IMR-90 (cell line): Measurements from ENCODE around the gene SSBP2. TPM values are rescaled to one million over a fixed set of nuclear protein-coding genes. Genes with fewer than 3 reads are reported as not detected.

Experiments
- ATAC-seq: fragments of 200-7000 bp; cut with Tn5 transposase; 2 replicates; pipeline ENCODE4 v1.9.1; 2020; ENCODE audit warnings: low read depth, mild to moderate bottlenecking, moderate library complexity
- BruUV-seq: library from RNA; stranded (reverse); fragments of 400-500 nt; replicated peaks from 2 replicates; lab custom pipeline; 2021; lab: Mats Ljungman, UMichigan
- CTCF ChIA-PET: fragments of 300-600 bp; formaldehyde crosslinking; extraction: SDS; loops from one replicate; lab custom pipeline; 2021; ENCODE audit warnings: antibody characterized with exemption; lab: Yijun Ruan, JAX
- POLR2A ChIA-PET: fragments of 300-600 bp; sonication (Branson Sonifier 250); formaldehyde crosslinking; loops from one replicate; lab custom pipeline; 2022; ENCODE audit warnings: antibody characterized with exemption; ENCODE audit not compliant: unreplicated experiment; lab: Charles Lee
- DNase-seq: peaks from one replicate; pipeline ENCODE4 v3.0.0; 2013
- H2AFZ ChIP-seq: replicated peaks from 2 replicates; pipeline ENCODE3; 2013; ENCODE audit warnings: low read length, mild to moderate bottlenecking; ENCODE audit not compliant: poor library complexity
- H2AK5ac ChIP-seq: 2 replicates; pipeline ENCODE4 v1.6.1; 2013; ENCODE audit warnings: low read depth, low read length, inconsistent platforms
- H2AK9ac ChIP-seq: replicated peaks from 2 replicates; pipeline ENCODE3; 2013; ENCODE audit warnings: mild to moderate bottlenecking, low read depth, low read length, moderate library complexity; ENCODE audit not compliant: poor library complexity
- H2BK120ac ChIP-seq: 2 replicates; pipeline ENCODE4 v1.6.1; 2013; ENCODE audit warnings: low read depth, low read length, inconsistent platforms
- H2BK15ac ChIP-seq: 3 replicates; pipeline ENCODE4 v1.6.1; 2013; ENCODE audit warnings: low read depth, low read length, inconsistent platforms
- H2BK20ac ChIP-seq: 2 replicates; pipeline ENCODE4 v1.6.1; 2013; ENCODE audit warnings: low read depth, mild to moderate bottlenecking, inconsistent platforms, low read length, moderate library complexity
- H2BK5ac ChIP-seq: 2 replicates; pipeline ENCODE4 v1.6.1; 2013; ENCODE audit warnings: mild to moderate bottlenecking, low read depth, low read length, inconsistent platforms; ENCODE audit not compliant: poor library complexity, severe bottlenecking
- H3K14ac ChIP-seq: replicated peaks from 2 replicates; pipeline ENCODE4 v1.6.1; 2013; ENCODE audit warnings: low read depth, low read length, inconsistent platforms
- H3K18ac ChIP-seq: 2 replicates; pipeline ENCODE4 v1.6.1; 2013; ENCODE audit warnings: low read depth, low read length, control low read depth
- H3K23ac ChIP-seq: 2 replicates; pipeline ENCODE4 v1.6.1; 2013; ENCODE audit warnings: low read depth, low read length, inconsistent platforms
- H3K27ac ChIP-seq: 2 replicates; pipeline ENCODE4 v1.5.1; 2013; ENCODE audit warnings: mild to moderate bottlenecking, control low read depth, low read length; ENCODE audit not compliant: insufficient read depth
- H3K27me3 ChIP-seq: 2 replicates; pipeline ENCODE4 v1.6.1; 2013; ENCODE audit warnings: low read length; ENCODE audit not compliant: control insufficient read depth, insufficient read depth
- H3K36me3 ChIP-seq: 2 replicates; pipeline ENCODE4 v1.6.1; 2013; ENCODE audit warnings: low read length, mixed read lengths; ENCODE audit not compliant: control insufficient read depth, insufficient read depth
- H3K4ac ChIP-seq: 2 replicates; pipeline ENCODE4 v1.6.1; 2013; ENCODE audit warnings: low read depth, low read length, inconsistent platforms
- H3K4me1 ChIP-seq: 2 replicates; pipeline ENCODE4 v1.6.1; 2013; ENCODE audit warnings: low read length, mixed read lengths; ENCODE audit not compliant: control insufficient read depth, insufficient read depth
- H3K4me2 ChIP-seq: 2 replicates; pipeline ENCODE4 v1.6.1; 2013; ENCODE audit warnings: low read depth, mild to moderate bottlenecking, control low read depth, low read length, moderate library complexity
- H3K4me3 ChIP-seq: 2 replicates; pipeline ENCODE4 v1.5.1; 2013; ENCODE audit warnings: low read depth, mild to moderate bottlenecking, control low read depth, low read length, moderate library complexity; ENCODE audit not compliant: insufficient read depth
- H3K56ac ChIP-seq: 2 replicates; pipeline ENCODE4 v1.6.1; 2013; ENCODE audit warnings: low read length, inconsistent platforms; ENCODE audit not compliant: insufficient read depth; ENCODE audit errors: extremely low read depth
- H3K79me1 ChIP-seq, 2 experiments: 2 replicates each; pipeline ENCODE4 v1.6.1; 2013; ENCODE audit warnings: low read length in 2 of 2, inconsistent platforms in 1 of 2, low read depth in 1 of 2
- H3K9ac ChIP-seq: 2 replicates; pipeline ENCODE4 v1.6.1; 2013; ENCODE audit warnings: low read depth, low read length, control low read depth
- H3K9me1 ChIP-seq: 2 replicates; pipeline ENCODE4 v1.6.1; 2013; ENCODE audit warnings: low read length, inconsistent platforms; ENCODE audit not compliant: insufficient read depth
- H3K9me3 ChIP-seq: 2 replicates; pipeline ENCODE4 v1.6.1; 2013; ENCODE audit warnings: low read length; ENCODE audit not compliant: control insufficient read depth, insufficient read depth
- H4K20me1 ChIP-seq: 2 replicates; pipeline ENCODE4 v1.6.1; 2013; ENCODE audit warnings: low read length, inconsistent platforms; ENCODE audit not compliant: insufficient read depth
- H4K5ac ChIP-seq: 2 replicates; pipeline ENCODE4 v1.6.1; 2013; ENCODE audit warnings: mild to moderate bottlenecking, low read depth, low read length, control low read depth
- H4K8ac ChIP-seq, 2 experiments: 2 replicates each; pipeline ENCODE4 v1.6.1; 2013; ENCODE audit warnings: low read depth in 2 of 2, low read length in 2 of 2, control low read depth in 1 of 2, inconsistent platforms in 1 of 2
- H4K91ac ChIP-seq: 2 replicates; pipeline ENCODE4 v1.6.1; 2013; ENCODE audit warnings: low read depth, low read length, inconsistent platforms; ENCODE audit not compliant: insufficient read depth
- BHLHE40 ChIP-seq: fragments of 150-350 bp; IDR thresholded peaks from 2 replicates; pipeline ENCODE4 v1.6.1; 2016; ENCODE audit warnings: mild to moderate bottlenecking, low read depth, low read length
- FOS ChIP-seq: fragments of 150-350 bp; IDR thresholded peaks from 2 replicates; pipeline ENCODE4 v1.6.1; 2016; ENCODE audit warnings: low read depth, low read length
- MAFK ChIP-seq: IDR thresholded peaks from 2 replicates; pipeline ENCODE4 v1.6.1; 2012; ENCODE audit warnings: low read depth, low read length, improper control_type of control experiment
- MXI1 ChIP-seq: IDR thresholded peaks from 2 replicates; pipeline ENCODE4 v1.6.1; 2012; ENCODE audit warnings: low read depth, mild to moderate bottlenecking, low read length, moderate library complexity, borderline replicate concordance
- POLR2A ChIP-seq: IDR thresholded peaks from 2 replicates; pipeline ENCODE4 v1.6.1; 2012; ENCODE audit warnings: mild to moderate bottlenecking, low read depth, low read length
- RAD21 ChIP-seq: IDR thresholded peaks from 2 replicates; pipeline ENCODE4 v1.6.1; 2012; ENCODE audit warnings: low read length, improper control_type of control experiment
- RFX5 ChIP-seq: IDR thresholded peaks from 2 replicates; pipeline ENCODE4 v1.8.0; 2012; ENCODE audit warnings: low read depth, mild to moderate bottlenecking, low read length, moderate library complexity
- whole genome bisulfite sequencing, 2 experiments: methylation state at CpG; one replicate each; pipeline versions ENCODE4 v1.1.5 to v1.1.7; 2013; ENCODE audit warnings: missing lambda C conversion rate in 2 of 2; ENCODE audit not compliant: insufficient read length in 1 of 2; ENCODE audit errors: extremely low coverage in 2 of 2; 5-methylcytosine and 5-hydroxymethylcytosine counted together
- dilution Hi-C: fragments of 300-500 bp; cut with HindIII; formaldehyde crosslinking; loops from one replicate; pipeline ENCODE4 v1.14.3; 2018; ENCODE audit warnings: low sequenced_read_pairs; ENCODE audit not compliant: unreplicated experiment
- in situ Hi-C: fragments of 300-500 bp; cut with MboI; formaldehyde crosslinking; loops from 3 replicates; pipeline ENCODE4 v1.14.3; 2019; ENCODE audit warnings: low sequenced_read_pairs, inconsistent platforms, mixed read lengths
- intact Hi-C: fragments of 100-400 bp; cut with micrococcal nuclease; formaldehyde crosslinking; loops from 2 replicates; pipeline ENCODE4 v1.10.0; 2022
- polyA plus RNA-seq, 3 experiments: library from polyadenylated mRNA; depleted of rRNA; stranded (reverse); fragments of >200 nt; gene quantifications; 2 replicates each; pipeline ENCODE4 v1.2.3, GENCODE V29; 2012; ENCODE audit warnings: low replicate concordance in 1 of 3
- total RNA-seq: library from RNA; depleted of rRNA; stranded (reverse); fragments of >200 nt; gene quantifications from 2 replicates; pipeline ENCODE4 v1.2.3, GENCODE V29; 2012
- TF ChIP-seq, protein P1 (sequence below): fragments of 150-350 bp; IDR thresholded peaks from 2 replicates; pipeline ENCODE4 v1.6.1; 2017; ENCODE audit warnings: mild to moderate bottlenecking, antibody characterized with exemption, low read length, low read depth

SSBP2 gene
- total and polyA plus RNA-seq, 2 of the 4 experiments (the other 2 are of a cell fraction): 38.4 to 42.7 TPM

DNA sequence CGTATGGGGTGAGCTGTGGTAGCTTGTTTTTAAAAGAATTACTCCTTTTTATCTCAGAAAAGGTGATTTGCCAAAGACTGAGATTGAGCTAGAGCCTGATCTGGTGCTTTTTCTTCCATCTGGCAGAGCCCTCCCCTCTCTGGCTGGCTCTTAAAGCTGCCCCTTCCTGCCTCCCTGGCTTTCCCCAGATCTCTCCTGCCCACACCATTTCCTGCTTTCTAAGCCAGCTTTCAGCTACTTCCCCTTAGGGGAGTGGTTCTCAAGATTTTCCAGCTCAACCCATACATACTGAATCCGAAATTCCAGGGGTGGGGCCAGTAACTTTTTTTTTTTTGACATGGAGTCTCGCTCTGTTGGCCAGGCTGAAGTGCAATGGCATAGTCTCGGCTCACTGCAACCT lies 352.2 kb downstream of the SSBP2 start:
- Histone ChIP-seq H2BK20ac (no peak overlapping the region), H3K36me3 (no peaks in the 10 kb centered on the region), H3K4ac (no peak overlapping the region), H4K5ac (no peak overlapping the region), H2AK5ac (no peak overlapping the region), H3K4me2 (no peak overlapping the region), H3K4me3 (no peak overlapping the region), H2BK15ac (no peak overlapping the region), H3K27ac (no peak overlapping the region), H3K23ac (no peak overlapping the region), H4K8ac (no peak overlapping the region), H3K14ac (no peak overlapping the region), H3K79me1 (no peaks in the 10 kb centered on the region), H3K56ac (no peak overlapping the region), H3K4me1 (no peaks in the 10 kb centered on the region), H2BK5ac (no peak overlapping the region), H3K9ac (no peak overlapping the region), H3K27me3 (no peaks in the 10 kb centered on the region; the same call in 1 of the 2 replicates), H2AK9ac (no peak overlapping the region), H2AFZ (no peak overlapping the region), H3K9me1 (no peaks in the 10 kb centered on the region), H2BK120ac (no peak overlapping the region), H3K18ac (no peak overlapping the region), H4K20me1 (no peaks in the 10 kb centered on the region), H4K91ac (no peak overlapping the region), H3K9me3 (peaks cover 3% of the 10 kb centered on the region)
- in situ Hi-C loops (no loop called here), dilution Hi-C loops (no loop called here), intact Hi-C loops (no loop called here)
- ChIA-PET CTCF (no interaction called here), POLR2A (no interaction called here)
- ATAC-seq (no peak), DNase-seq (no peak)
- BruUV-seq: no TSS peak
- TF ChIP-seq BHLHE40 (no peak), POLR2A (no peak), RAD21 (no peak), FOS (no peak), RFX5 (no peak), MXI1 (no peak), MAFK (no peak)
- TF ChIP-seq, protein P1, sequence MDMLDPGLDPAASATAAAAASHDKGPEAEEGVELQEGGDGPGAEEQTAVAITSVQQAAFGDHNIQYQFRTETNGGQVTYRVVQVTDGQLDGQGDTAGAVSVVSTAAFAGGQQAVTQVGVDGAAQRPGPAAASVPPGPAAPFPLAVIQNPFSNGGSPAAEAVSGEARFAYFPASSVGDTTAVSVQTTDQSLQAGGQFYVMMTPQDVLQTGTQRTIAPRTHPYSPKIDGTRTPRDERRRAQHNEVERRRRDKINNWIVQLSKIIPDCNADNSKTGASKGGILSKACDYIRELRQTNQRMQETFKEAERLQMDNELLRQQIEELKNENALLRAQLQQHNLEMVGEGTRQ: no peak
- WGBS, 2 experiments: no CpG with 5 or more reads among the region's 4 CpGs
